ENCODE measurements around the gene MPRIP. TPM values are rescaled to one million over a fixed set of nuclear protein-coding genes. Genes with fewer than 3 reads are reported as not detected.
"Not testable (repeated sequence)": the region's sequence is repeated elsewhere in the genome, so short reads cannot be mapped to it uniquely, and the experiment has no call there.

The MPRIP gene
- polyA plus RNA-seq, 1 donor, result 205 TPM

DNA sequence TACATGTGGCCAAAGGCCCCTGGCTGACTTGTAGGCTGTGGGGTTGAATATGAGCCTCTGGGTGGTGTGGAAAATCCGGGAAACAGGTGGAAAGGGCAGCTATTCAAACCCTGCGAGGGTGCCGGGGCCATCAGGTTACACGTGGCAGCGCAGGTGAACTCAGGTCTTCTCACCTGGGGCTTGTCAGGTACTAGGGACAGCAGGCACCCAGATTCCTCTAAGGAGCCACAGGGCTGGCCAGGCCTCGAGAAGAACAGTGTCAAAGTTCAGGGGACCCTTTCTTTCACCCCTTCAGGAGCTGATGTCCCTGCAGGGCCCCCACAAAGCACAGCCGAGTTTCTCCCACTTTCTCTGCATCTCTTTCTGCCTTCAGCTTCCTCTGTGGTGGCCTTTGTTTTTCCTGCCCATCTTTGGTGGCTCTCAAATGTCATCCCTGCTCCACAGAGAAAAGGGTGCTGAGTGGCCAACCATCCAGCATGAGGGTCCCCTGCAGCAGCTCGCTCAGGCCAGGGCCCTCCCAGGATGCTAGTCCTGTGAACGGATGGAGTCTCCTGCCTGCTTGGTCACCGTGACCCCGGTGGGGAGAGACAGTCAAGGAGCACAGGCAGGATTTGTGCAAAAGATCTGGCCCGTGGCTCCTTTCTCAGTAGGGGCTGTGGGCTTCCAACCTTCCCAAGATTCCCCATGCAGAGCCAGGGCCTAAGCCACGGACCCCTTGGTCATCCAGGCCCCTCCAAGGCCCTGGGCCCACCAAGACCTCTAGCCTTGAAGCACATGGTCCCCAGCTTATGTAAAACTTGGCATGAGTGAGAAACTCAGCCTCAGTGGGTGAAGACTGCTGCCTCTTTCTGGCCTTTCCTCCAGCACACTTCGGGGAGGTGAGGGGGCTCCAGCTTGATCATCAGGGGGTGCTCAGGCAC lies 28.2 kb upstream of the MPRIP start:
- not testable (repeated sequence) for DNase-seq (ENCODE audit: low read depth)

DNA sequence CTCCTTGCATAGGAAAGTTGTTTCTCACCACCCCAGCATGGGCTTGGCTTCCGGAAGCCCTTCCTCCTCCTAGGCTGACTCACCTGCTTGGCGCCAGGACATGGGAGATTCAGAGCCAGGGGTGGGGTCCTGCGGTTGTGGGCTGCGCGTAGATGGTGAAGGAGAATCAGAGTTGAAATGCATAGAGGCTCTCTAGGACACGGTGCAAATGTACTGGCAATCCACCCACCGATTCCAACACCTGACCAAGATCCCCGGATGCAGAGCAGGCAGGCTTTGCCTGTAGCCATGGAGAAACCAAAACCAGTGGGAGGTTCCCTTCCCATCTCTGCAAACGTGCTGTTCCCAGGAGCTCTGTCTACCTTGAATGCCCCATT lies 27.5 kb upstream of the MPRIP start:
- DNase-seq (ENCODE audit: low read depth), result not testable (repeated sequence)

DNA sequence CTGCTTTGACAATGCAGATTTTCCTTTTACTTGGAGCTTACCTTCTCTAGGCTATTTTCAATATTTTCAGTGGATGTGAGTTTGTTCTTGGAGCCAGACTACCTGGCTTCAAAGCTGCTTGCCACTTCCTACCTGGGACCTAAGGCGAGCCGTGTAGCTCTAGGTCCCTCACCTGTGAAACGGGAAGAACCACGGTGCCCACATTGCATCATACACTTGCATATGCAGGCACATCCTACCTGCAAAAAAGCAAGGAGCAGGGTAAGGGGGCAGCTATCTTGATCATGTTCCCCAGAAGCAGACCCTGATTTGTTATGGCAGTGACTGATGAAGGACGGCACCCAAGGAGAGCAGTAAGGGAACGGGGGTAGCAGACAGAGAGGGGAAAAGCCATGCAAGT lies 27.0 kb upstream of the MPRIP start:
- DNase-seq (ENCODE audit: low read depth), result no peak

DNA sequence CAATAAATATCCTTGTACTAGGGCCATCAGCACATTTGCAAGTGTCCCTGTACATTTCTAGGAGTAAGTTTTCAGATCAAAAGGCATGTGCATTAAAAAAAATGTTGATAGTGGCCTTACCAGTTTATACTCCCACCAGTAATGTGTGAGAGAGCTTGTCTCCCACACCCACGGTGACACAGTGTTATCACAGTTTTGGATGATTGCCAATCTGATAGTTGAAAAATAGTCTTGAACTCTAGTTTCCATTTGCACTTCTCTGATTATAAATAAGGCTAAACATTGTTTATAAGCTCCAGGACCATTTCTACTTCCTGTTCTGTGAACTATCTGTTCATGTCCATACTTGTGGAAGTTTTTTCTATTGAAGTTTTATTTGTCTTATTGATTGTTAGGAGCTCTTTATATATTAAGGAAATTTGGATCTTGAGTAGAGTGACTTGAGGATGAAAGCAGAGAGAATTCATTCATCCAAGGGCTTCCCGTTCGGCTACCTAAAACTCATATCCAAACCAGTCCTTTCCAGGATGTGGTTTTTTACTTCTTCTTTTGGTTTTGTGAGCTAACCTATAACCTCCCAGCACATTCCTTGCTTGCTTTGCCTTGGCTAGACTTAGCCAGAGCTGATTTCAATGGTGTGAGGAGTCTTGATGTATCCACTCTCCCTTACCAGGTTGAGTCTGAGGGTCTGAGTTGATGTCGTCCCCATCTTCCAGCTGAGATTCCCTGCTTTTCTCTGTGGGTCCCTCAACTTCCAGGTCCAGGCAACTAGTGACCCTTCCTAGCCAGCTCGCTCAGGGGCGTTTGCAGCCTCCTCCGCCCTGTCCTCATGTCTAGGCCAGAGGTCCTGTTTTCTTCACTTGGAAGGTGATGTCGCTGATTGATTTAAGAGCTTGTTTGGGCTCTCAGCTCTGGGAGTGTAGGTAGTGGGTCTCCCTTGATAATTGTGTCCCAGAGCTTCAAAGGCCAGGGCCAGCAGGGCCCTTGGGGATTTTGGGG lies 25.8 kb upstream of the MPRIP start:
- not testable (repeated sequence) for DNase-seq (ENCODE audit: low read depth)

DNA sequence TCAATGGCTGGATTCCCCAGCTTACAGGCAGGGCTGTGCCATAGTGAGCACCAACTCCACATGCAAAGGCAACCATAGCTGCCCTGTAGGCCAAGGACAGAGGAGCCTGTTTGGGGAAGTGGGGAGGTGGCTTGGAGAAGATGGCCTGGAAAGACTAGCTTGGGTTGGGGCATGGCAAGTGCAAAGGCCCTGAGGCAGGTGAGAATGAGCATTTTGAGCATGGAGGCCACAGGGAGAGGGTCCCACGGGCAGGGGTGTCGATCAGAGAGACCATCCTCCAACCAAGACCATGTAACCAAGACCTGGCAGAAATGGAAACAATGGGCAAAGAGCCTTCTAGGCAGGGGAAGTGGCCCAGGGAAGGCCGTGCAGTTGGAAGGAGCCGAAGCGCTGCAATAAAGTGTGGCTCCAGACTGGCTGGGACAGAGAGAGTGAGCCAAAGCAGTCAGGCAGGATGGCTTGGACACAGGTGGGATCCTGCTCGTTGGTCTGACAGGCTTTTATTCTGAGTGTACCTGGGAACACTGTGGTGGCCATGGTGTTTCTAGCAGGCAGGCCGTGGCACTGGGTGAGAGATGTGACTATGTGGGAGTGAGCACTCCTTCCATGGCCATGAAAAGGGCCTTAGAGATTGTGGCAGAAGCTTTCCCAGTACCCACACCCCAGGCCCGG lies 24.8 kb upstream of the MPRIP start:
- no peak for DNase-seq (ENCODE audit: low read depth)

GRCh38 chr17:17018021-17018441 lies 24.2 kb upstream of the MPRIP start:
- DNase-seq (ENCODE audit: low read depth), result no peak

DNA sequence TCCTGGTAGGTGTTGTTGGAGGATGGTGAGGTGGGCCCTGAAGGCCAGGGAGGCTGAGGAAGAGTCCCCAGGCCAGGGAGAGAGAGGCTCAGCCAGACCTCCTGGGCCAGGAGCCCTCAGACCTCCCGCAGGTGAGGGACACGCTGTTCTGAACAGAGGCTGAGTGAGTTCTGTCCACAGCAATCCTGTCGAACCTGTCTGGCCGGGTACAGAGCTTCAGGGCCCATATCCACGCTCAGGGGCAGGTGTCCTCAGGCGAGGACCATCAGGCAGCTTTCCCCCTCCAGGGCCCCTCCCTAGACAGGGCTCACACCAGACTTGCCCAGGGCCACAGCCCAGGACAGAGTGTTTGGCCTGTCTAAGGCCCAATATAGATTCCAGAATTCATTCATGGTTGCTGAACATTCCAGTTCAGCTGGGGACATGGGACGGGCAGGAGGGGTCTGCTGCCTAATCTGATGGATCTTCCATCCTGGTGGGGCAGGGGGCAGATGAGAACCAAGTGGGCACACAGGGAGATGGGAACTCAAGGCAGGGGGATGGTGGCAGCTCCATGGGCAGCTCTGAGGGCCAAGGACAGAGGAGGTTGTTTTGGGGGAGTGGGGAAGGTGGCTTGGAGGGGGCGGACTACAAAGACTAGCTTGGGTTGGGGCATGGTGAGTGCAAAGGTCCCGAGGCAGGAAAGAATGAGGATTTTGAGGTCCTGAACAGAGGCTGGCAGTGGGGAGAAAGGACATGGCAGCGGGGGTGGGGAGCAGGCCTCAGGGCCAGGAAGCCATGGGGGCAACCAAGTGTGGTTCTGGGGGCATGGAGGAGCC lies 23.4 kb upstream of the MPRIP start:
- no peak for DNase-seq (ENCODE audit: low read depth)

DNA sequence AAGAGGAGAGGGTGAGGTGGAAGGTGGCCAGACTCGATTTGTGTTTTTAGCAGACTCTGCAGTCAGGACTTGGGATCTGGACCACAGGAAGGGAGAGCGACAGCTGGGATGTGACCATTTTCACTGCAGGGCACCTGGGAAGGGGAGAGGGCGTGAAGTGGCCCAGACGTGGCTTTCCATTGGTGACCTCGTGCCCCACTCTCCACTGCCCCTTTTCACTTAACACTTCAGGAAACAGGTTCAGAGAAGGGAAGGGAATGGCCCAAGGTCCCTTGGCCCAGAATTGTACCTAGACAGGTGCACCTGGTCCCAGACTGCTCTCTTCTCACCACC lies 22.9 kb upstream of the MPRIP start:
- DNase-seq (ENCODE audit: low read depth), result no peak

- no peak for DNase-seq (ENCODE audit: low read depth)
These were observed 22.3 kb upstream of the MPRIP start for GRCh38 chr17:17019891-17020456.

GRCh38 chr17:17020821-17021193 lies 21.4 kb upstream of the MPRIP start:
- DNase-seq (ENCODE audit: low read depth), result no peak

GRCh38 chr17:17021194-17021863 lies 20.9 kb upstream of the MPRIP start:
- no peak for DNase-seq (ENCODE audit: low read depth)

GRCh38 chr17:17022011-17022410 lies 20.2 kb upstream of the MPRIP start:
- no peak for DNase-seq (ENCODE audit: low read depth)

DNA sequence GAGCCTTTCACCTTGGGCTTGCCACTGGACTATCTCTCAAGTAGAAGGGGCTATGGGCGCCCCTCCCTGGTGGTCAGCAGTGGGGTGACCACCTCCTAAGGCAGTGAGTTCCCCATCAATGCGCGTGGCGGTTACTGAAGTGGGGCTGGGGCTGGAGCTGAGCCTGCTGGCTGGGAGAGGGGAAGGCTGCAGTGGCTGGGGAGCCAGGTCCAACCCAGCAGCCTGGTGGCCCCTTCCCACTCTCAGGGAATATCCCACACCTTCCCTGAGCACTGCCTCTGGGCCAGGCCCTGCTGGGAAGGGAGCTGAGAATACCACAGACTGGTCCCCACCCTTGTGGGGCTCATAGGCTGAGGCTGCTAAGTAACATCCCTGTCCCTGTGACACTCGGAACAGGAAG lies 19.8 kb upstream of the MPRIP start:
- no peak for DNase-seq (ENCODE audit: low read depth)

GRCh38 chr17:17024778-17025300 lies 17.4 kb upstream of the MPRIP start:
- no peak for DNase-seq (ENCODE audit: low read depth)

DNA sequence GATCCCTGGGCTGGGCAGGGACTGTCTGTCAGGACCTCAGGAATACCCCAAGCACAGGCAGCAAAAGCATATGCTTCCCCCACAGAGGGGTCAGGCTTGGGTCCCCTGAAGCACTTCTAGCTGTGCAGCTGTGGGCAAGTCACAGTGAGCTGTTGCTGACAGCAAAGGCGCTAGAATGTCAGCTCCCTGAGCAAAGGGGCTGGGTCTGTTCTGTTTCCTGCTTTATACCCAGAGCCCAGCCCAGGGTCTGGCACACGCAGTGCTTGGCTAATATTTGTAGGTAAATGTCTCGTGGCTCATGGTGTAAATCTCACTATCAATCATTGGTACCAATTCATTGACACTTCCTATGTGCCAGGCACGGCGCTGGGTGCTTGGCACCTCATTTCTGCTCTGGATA lies 16.6 kb upstream of the MPRIP start:
- no peak for DNase-seq (ENCODE audit: low read depth)

- DNase-seq (ENCODE audit: low read depth), result no peak
These were observed 16.1 kb upstream of the MPRIP start for GRCh38 chr17:17026163-17026562.

DNA sequence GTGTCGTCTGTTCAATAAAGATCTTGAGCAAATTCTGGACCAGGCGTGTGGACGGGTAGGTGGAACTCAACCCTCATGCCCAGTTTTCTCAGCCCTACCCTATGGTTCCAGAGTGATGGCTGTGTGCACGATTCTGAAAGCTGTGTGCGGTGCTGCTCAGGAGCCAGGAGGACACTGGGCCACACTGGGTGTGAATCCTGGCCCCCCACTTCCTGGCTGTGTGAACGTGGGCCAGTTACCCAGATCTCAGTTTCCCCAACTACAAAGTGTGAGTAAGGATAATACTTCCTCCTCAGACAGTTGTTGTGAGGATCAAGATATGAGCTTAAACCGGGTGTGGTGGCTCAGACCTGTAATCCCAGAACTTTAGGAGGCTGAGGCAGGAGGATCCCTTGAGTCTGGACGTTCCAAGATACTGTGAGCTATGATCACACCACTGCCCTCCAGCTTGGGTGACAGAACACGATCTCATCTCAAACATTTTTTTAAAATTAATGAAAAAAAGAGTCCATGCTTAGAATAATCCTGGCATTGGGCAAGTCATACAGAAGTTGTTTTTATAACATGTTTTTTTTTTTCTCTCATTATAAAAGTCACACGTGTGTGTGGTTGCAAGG lies 14.7 kb upstream of the MPRIP start:
- DNase-seq (ENCODE audit: low read depth), result no peak

DNA sequence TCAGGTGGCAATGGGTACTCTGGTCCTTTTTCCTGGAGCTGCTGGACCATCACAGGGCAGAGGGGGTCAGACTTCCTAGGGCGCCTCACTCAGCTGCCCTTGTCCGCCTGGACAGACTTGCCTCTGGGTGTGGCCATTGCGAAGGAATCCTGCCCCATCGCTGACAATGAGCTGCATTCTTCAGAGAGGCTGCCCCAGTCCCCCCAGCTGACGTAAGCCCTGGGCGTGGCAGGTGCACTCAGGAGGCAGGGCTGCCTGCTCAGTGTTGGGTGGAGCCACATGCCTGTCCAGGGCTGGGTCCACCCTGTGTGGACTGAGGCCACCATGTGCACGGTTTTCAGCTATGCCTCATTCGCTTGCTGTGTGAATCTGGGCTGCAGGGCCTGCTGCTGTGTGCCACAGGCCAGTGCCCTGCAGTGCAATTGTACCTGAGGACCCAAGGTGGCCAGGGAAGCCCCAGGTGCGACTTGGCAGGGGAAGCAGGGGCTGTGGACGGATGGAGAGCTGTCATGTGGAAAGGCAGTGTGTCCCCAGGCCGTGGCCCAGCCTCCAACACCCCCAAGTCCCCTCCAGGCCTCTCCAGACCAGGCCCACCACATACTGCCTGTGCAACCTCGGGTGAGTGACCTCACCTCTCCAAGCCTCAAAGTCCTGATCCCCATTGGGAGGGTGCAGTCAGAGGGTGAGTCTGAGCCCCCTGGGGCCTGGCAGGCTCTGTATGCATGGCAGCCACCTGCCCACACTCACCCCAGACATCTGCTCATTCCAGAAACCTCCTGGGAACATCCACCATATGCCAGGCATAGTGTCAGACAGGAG lies 14.0 kb upstream of the MPRIP start:
- DNase-seq (ENCODE audit: low read depth), result no peak

All from forelimb muscle (tissue), 1 donor.